ENCODE data around the gene PCCA.

The PCCA gene

DNA sequence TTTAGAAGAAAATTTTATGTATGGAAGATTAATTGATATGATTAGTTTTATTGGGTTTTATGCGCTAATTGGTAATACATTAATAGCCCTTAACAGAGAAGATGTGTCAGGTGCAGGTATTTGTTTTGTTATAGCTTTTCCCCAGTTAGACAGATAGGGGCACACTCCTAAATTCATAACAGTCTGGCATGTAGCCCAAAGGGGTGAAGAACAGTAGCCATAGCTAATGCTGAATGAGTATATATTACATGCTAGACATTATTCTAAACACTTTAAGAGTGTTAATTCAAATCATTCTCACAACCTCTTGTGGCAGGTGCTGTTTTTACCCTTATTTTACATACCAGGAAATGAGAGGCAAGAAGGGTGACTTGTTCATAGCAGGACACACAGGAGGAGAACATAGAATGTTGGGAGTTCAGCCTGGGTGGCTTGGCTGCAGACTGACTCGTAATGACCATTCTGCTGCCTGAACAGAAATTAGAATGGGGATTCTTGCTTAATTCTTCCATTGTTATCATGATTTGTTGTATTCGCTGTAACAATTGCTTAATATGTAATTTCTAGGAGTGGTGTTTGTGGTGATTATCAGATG lies 20.1 kb downstream of the PCCA start:
- no peak for DNase-seq (ENCODE audit: low read depth)
- TF ChIP-seq, protein P1, sequence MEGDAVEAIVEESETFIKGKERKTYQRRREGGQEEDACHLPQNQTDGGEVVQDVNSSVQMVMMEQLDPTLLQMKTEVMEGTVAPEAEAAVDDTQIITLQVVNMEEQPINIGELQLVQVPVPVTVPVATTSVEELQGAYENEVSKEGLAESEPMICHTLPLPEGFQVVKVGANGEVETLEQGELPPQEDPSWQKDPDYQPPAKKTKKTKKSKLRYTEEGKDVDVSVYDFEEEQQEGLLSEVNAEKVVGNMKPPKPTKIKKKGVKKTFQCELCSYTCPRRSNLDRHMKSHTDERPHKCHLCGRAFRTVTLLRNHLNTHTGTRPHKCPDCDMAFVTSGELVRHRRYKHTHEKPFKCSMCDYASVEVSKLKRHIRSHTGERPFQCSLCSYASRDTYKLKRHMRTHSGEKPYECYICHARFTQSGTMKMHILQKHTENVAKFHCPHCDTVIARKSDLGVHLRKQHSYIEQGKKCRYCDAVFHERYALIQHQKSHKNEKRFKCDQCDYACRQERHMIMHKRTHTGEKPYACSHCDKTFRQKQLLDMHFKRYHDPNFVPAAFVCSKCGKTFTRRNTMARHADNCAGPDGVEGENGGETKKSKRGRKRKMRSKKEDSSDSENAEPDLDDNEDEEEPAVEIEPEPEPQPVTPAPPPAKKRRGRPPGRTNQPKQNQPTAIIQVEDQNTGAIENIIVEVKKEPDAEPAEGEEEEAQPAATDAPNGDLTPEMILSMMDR (conservative IDR thresholded peaks at IDR 0.05; ENCODE audit: low read depth, low read length) = no peak
- no peak overlapping the region for H3K4me3 ChIP-seq (ENCODE audit: low read depth, low read length)

DNA sequence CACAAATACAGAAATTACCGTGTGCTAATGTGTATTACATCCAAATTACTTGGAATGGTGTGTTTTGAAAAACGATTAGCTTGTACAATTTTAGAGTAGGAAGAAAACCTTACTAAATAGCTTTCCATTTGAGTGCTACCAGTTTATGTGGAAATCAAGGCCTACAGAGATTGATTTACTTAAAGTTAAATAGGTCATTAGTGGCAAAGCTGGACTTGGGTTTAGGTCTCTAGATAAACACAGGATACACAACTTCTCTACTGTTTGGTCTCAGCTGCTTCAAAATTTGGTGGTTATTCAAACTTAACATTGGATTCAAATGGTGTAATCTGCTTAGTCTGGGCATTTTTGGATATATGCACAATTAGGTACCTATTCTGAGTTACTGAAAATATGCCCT lies 21.4 kb downstream of the PCCA start:
- H3K4me3 ChIP-seq (ENCODE audit: low read depth, low read length) = no peak overlapping the region
- TF ChIP-seq, protein P1 (conservative IDR thresholded peaks at IDR 0.05; ENCODE audit: low read depth, low read length) = no peak
- no peak for DNase-seq (ENCODE audit: low read depth)

DNA sequence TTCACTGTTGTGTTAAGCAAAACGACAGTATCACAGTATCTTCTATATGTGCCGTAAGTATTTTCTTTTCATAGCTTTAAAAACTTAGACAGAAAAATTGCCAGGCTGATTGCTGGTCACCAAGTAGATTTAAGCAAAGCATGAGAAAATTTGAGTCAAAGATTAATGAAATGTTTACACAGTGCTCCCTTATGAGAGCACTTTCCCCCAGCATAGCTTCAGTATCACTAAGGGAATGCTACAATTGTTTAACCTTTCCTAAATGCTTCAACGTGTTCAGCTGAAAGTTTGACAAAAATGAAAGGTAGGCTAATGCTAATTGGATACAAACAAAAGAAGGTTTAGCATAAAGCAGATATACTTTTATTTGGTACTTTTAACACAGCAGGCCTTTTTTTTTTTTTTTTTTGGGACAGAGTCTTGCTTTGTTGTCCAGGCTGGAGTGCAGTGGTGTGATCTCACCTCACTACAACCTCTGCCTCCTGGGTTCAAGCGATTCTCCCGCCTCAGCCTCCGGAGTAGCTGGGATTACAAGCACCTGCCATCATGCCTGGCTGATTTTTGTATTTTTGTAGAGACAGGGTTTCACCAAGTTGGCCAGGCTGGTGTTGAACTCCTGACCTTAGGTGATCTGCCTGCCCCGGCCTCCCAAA lies 23.4 kb downstream of the PCCA start:
- TF ChIP-seq, protein P1 (conservative IDR thresholded peaks at IDR 0.05; ENCODE audit: low read depth, low read length) = no peak
- no peak for DNase-seq (ENCODE audit: low read depth)
- H3K4me3 ChIP-seq (ENCODE audit: low read depth, low read length) = no peak overlapping the region

DNA sequence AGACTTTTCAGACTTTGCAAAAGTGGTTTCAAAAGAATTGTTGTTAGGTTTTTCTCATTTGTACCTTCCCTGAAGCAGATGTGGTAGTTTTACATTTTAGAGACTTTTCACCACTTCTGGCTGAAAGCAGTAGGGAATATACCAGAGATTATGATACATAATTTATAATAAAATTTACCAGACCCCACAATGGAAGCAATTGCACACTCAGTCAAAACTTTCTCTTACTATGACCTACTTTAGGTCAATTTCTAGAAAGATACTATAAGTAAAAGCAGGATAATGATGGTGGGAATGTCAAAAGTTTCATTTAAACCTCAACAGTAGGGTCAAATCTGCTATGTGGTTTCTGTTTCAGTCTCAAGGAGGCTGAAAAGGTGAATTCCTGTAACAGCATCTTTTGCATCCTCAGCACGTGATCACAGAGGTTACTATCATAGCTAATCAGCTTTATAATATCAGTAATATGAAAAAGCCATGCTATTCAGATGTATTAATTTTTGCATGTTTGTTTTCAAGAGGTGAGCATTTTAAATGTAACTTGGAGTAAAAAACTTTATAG lies 26.9 kb downstream of the PCCA start:
- TF ChIP-seq, protein P1 (conservative IDR thresholded peaks at IDR 0.05; ENCODE audit: low read depth, low read length) = no peak
- no peak for DNase-seq (ENCODE audit: low read depth)
- H3K4me3 ChIP-seq (ENCODE audit: low read depth, low read length) = no peak overlapping the region

DNA sequence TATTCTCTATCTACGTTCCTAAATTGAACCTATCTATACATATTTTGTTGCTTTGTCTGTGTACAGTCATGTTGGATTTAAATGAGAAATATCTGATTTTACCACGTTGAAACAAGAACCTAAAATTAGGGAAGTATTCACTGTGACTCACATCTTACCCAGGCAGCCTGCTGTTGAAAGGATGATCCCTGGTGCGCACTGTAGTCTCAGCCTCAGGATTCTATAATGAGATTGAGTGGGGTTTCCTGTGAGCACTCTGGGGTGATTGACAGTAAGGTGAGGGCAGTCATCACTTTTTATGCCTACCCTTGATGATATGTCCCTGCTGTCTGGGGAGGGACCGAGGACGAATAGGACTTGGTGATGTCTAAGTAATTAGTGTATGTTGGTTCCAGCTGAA lies 35.4 kb downstream of the PCCA start:
- TF ChIP-seq, protein P1 (conservative IDR thresholded peaks at IDR 0.05; ENCODE audit: low read depth, low read length) = no peak
- H3K4me3 ChIP-seq (ENCODE audit: low read depth, low read length) = no peak overlapping the region
- peak; percentile 48 for DNase-seq (ENCODE audit: low read depth)

DNA sequence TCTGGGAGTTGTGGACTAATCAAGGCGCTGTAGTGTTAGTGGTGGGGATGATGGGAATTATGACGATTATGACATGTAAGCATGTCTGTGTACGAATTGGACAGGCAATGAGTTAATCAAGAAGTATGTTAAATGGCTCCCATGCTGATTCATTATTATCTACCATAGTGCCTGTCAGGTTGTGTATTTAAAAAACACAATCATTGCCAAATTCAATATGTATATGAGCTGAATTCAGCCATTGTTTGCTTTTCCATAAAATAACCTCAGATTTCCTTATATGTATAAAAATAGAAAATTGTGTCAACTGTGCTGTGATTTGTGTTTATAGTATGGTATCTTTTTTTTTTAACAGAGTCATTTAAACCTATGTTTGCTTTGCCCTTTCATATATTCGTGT lies 37.1 kb downstream of the PCCA start:
- DNase-seq (ENCODE audit: low read depth) = no peak
- TF ChIP-seq, protein P1 (conservative IDR thresholded peaks at IDR 0.05; ENCODE audit: low read depth, low read length) = no peak
- H3K4me3 ChIP-seq (ENCODE audit: low read depth, low read length) = no peak overlapping the region

DNA sequence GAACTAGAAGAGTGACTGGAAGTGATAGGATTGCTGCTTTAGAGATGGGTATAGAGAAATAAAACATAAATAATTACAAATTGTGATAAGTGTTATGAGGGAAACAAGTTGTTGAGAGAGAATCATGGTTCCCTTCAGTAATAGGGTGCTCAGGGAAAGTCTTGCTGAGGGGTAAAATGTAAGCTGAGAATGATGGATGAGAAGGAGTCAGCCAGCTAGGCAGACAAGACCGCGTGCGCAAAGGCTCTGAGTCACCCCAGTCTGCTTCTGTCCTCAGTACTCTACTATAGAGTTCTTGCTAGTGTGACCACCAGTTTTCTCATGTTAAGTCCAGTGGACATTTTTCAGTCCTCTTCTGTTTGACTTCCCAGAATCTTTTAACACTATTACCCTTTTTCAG lies 39.5 kb downstream of the PCCA start:
- DNase-seq (ENCODE audit: low read depth) = peak; percentile 50
- TF ChIP-seq, protein P1 (conservative IDR thresholded peaks at IDR 0.05; ENCODE audit: low read depth, low read length) = no peak
- H3K4me3 ChIP-seq (ENCODE audit: low read depth, low read length) = no peak overlapping the region
